Measurements from ENCODE around the gene GYS1.
"Not testable (repeated sequence)": the region's sequence is repeated elsewhere in the genome, so short reads cannot be mapped to it uniquely, and the experiment has no call there.

DNA sequence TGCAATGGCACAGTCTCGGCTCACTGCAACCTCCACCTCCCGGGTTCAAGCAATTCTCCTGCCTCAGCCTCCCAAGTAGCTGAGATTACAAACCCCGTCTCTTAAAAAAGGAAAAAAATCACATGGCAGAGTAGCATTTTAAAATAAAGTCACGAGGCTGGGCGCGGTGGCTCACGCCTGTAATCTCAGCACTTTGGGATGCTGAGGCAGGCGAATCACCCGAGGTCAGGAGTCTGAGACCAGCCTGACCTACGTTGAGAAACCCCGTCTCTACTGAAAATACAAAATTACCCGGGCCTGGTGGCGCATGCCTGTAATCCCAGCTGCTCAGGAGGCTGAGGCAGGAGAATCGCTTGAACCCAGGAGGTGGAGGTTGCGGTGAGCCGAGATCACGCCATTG, 65.4 kb downstream of the GYS1 start:
- TF ChIP-seq, protein P1, sequence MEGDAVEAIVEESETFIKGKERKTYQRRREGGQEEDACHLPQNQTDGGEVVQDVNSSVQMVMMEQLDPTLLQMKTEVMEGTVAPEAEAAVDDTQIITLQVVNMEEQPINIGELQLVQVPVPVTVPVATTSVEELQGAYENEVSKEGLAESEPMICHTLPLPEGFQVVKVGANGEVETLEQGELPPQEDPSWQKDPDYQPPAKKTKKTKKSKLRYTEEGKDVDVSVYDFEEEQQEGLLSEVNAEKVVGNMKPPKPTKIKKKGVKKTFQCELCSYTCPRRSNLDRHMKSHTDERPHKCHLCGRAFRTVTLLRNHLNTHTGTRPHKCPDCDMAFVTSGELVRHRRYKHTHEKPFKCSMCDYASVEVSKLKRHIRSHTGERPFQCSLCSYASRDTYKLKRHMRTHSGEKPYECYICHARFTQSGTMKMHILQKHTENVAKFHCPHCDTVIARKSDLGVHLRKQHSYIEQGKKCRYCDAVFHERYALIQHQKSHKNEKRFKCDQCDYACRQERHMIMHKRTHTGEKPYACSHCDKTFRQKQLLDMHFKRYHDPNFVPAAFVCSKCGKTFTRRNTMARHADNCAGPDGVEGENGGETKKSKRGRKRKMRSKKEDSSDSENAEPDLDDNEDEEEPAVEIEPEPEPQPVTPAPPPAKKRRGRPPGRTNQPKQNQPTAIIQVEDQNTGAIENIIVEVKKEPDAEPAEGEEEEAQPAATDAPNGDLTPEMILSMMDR (IDR thresholded peaks at IDR 0.05; ENCODE audit: low read length) = not testable (repeated sequence)
- TF ChIP-seq EZH2 (IDR thresholded peaks at IDR 0.05; ENCODE audit: borderline replicate concordance, low read length) = not testable (repeated sequence)
